Tibial nerve (tissue), 4 donors: Measurements from ENCODE around the gene PVR.

Source experiments
- EP300 ChIP-seq, 2 donors: sonication (generic); formaldehyde crosslinking; IDR thresholded peaks; one replicate each; pipeline ENCODE4 v1.6.1; 2017; ENCODE audit warnings: antibody characterized with exemption in 2 of 2, mild to moderate bottlenecking in 1 of 2
- POLR2A ChIP-seq, 2 donors: fragments of 450-650 bp; IDR thresholded peaks; one replicate each; pipeline ENCODE4 v1.6.1; 2017; ENCODE audit warnings: antibody characterized with exemption in 2 of 2, mild to moderate bottlenecking in 2 of 2, moderate library complexity in 2 of 2
- TF ChIP-seq, protein P1 (sequence below), 5 experiments: fragments of 200-600 bp in 3 of 5; fragments of 450-650 bp in 2 of 5; sonication (generic) in 3 of 5; IDR thresholded peaks; one replicate each; pipeline ENCODE4 v1.5.1; 2016 to 2019; ENCODE audit warnings: antibody characterized with exemption in 5 of 5, mild to moderate bottlenecking in 3 of 5, moderate library complexity in 2 of 5

DNA sequence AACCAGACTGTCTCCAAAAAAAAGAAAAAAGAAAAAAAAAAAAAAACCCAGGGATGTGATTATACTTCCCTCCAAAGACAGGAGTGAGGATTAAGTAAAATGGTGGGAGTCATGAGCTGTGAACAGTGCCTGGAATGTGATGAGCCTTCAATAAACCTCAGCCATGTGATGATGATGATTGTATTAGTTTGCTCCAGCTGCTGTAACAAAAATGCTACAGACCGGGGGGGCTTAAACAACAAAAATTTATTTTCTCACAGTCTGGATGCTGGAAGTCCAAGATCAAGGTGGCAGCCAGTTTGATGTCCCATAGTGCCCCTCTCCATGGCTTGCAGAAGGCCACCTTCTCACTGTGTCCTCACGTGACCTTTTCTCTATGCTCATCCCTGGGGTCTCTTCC lies 8.9 kb upstream of the PVR start:
- TF ChIP-seq EP300 (IDR thresholded peaks at IDR 0.05) (no peak), POLR2A (IDR thresholded peaks at IDR 0.05) (no peak)
- TF ChIP-seq, protein P1, sequence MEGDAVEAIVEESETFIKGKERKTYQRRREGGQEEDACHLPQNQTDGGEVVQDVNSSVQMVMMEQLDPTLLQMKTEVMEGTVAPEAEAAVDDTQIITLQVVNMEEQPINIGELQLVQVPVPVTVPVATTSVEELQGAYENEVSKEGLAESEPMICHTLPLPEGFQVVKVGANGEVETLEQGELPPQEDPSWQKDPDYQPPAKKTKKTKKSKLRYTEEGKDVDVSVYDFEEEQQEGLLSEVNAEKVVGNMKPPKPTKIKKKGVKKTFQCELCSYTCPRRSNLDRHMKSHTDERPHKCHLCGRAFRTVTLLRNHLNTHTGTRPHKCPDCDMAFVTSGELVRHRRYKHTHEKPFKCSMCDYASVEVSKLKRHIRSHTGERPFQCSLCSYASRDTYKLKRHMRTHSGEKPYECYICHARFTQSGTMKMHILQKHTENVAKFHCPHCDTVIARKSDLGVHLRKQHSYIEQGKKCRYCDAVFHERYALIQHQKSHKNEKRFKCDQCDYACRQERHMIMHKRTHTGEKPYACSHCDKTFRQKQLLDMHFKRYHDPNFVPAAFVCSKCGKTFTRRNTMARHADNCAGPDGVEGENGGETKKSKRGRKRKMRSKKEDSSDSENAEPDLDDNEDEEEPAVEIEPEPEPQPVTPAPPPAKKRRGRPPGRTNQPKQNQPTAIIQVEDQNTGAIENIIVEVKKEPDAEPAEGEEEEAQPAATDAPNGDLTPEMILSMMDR (IDR thresholded peaks at IDR 0.05): no peak
